Neural cell (in vitro differentiated cells): ENCODE measurements around the gene RBP5. TPM values are rescaled to one million over a fixed set of nuclear protein-coding genes. Genes with fewer than 3 reads are reported as not detected.

Experiments
- H2AFZ ChIP-seq: fragments of 200-600, 300-800 bp; sonication (generic), shearing (Covaris generic); 2 replicates; pipeline ENCODE4 v1.6.0; 2014; ENCODE audit warnings: low read depth, mild to moderate bottlenecking, antibody characterized with exemption, low read length, moderate library complexity
- H3F3A ChIP-seq: fragments of 200-600 bp; shearing (Covaris generic); 2 replicates; pipeline ENCODE4 v1.6.1; 2016; ENCODE audit warnings: mild to moderate bottlenecking, moderate library complexity, mixed read lengths, antibody characterized with exemption, low read length; ENCODE audit not compliant: insufficient read depth, poor library complexity, severe bottlenecking
- H3K27ac ChIP-seq: fragments of 200-600, 300-800 bp; sonication (generic), shearing (Covaris generic); 2 replicates; pipeline ENCODE4 v1.5.1; 2014; ENCODE audit warnings: mild to moderate bottlenecking, low read length, moderate library complexity
- H3K27me3 ChIP-seq: fragments of 300-800, 200-600 bp; sonication (generic), shearing (Covaris generic); 2 replicates; pipeline ENCODE4 v1.6.0; 2014; ENCODE audit warnings: mild to moderate bottlenecking, low read depth, low read length, moderate library complexity; ENCODE audit not compliant: insufficient read depth
- H3K36me3 ChIP-seq: fragments of 300-800, 200-600 bp; sonication (generic), shearing (Covaris generic); 2 replicates; pipeline ENCODE4 v1.5.1; 2014; ENCODE audit warnings: mild to moderate bottlenecking, antibody characterized with exemption, low read length, moderate library complexity; ENCODE audit not compliant: insufficient read depth
- H3K4me2 ChIP-seq: fragments of 300-800, 200-600 bp; sonication (generic), shearing (Covaris generic); 2 replicates; pipeline ENCODE4 v1.6.0; 2014; ENCODE audit warnings: mild to moderate bottlenecking, low read length
- H3K4me3 ChIP-seq: fragments of 300-800, 200-600 bp; sonication (generic), shearing (Covaris generic); 2 replicates; pipeline ENCODE4 v1.5.1; 2014; ENCODE audit warnings: mild to moderate bottlenecking, low read length, moderate library complexity
- H3K79me2 ChIP-seq: fragments of 200-600 bp; shearing (Covaris generic); replicated peaks from 2 replicates; pipeline ENCODE4 v1.6.0; 2014; ENCODE audit warnings: mild to moderate bottlenecking, low read length, moderate library complexity; ENCODE audit not compliant: insufficient read depth
- H3K9ac ChIP-seq: fragments of 300-800, 200-600 bp; sonication (generic), shearing (Covaris generic); 2 replicates; pipeline ENCODE4 v1.6.1; 2016; ENCODE audit warnings: mild to moderate bottlenecking, low read length, mixed read lengths
- H3K9me2 ChIP-seq: fragments of 200-600 bp; shearing (Covaris generic); 2 replicates; pipeline ENCODE4 v1.6.1; 2016; ENCODE audit warnings: mild to moderate bottlenecking, low read length, mixed read lengths; ENCODE audit not compliant: insufficient read depth
- H3K9me3 ChIP-seq: fragments of 200-600, 300-800 bp; sonication (generic), shearing (Covaris generic); 2 replicates; pipeline ENCODE4 v1.6.1; 2016; ENCODE audit warnings: mild to moderate bottlenecking, mixed run types, low read length, moderate library complexity, mixed read lengths
- H4K20me1 ChIP-seq: fragments of 200-600 bp; shearing (Covaris generic); 2 replicates; pipeline ENCODE4 v1.6.1; 2016; ENCODE audit warnings: mild to moderate bottlenecking, mixed run types; ENCODE audit not compliant: insufficient read depth
- CTCF ChIP-seq: fragments of 450-650 bp; IDR thresholded peaks from 2 replicates; pipeline ENCODE4 v1.5.1; 2014; ENCODE audit warnings: antibody characterized with exemption, mild to moderate bottlenecking, moderate library complexity; ENCODE audit not compliant: poor library complexity, severe bottlenecking
- EP300 ChIP-seq: fragments of 450-650 bp; conservative IDR thresholded peaks from 2 replicates; pipeline ENCODE4 v1.6.1; 2014; ENCODE audit warnings: antibody characterized with exemption, mild to moderate bottlenecking, moderate library complexity; ENCODE audit not compliant: poor library complexity, severe bottlenecking
- EZH2 ChIP-seq: fragments of 200-600, 300-800 bp; shearing (Covaris generic), sonication (generic); IDR thresholded peaks from 2 replicates; pipeline ENCODE4 v1.6.1; 2014; ENCODE audit warnings: antibody characterized with exemption, low read length, borderline replicate concordance, mild to moderate bottlenecking; ENCODE audit not compliant: insufficient read depth, poor library complexity, severe bottlenecking
- MXI1 ChIP-seq: fragments of 450-650 bp; conservative IDR thresholded peaks from 2 replicates; pipeline ENCODE4 v1.6.1; 2014; ENCODE audit warnings: antibody characterized with exemption, mild to moderate bottlenecking; ENCODE audit not compliant: poor library complexity, severe bottlenecking
- POLR2AphosphoS5 ChIP-seq: IDR thresholded peaks from 2 replicates; pipeline ENCODE4 v1.6.1; 2012
- RAD21 ChIP-seq: fragments of 450-650 bp; conservative IDR thresholded peaks from 2 replicates; pipeline ENCODE4 v1.6.1; 2014; ENCODE audit warnings: antibody characterized with exemption, mild to moderate bottlenecking, moderate library complexity
- REST ChIP-seq: IDR thresholded peaks from 2 replicates; pipeline ENCODE4 v1.6.1; 2012; ENCODE audit warnings: borderline replicate concordance
- SMC3 ChIP-seq: fragments of 450-650 bp; conservative IDR thresholded peaks from 2 replicates; pipeline ENCODE4 v1.6.1; 2014; ENCODE audit warnings: antibody characterized with exemption, mild to moderate bottlenecking, moderate library complexity; ENCODE audit not compliant: poor library complexity
- TAF1 ChIP-seq: IDR thresholded peaks from 2 replicates; pipeline ENCODE4 v1.6.1; 2012; ENCODE audit warnings: low read depth
- polyA plus RNA-seq: library from polyadenylated mRNA; depleted of rRNA; stranded (reverse); fragments of >200 nt; gene quantifications from 2 replicates; pipeline ENCODE4 v1.2.3, GENCODE V29; 2014

Gene RBP5
- polyA plus RNA-seq, 1 donor from 2014 or later = 1.9 TPM

GRCh38 chr12:7114851-7115250, 13.8 kb downstream of the RBP5 start:
- no peak overlapping the region for H2AFZ ChIP-seq
- H3K9ac ChIP-seq = no peak overlapping the region
- H3K9me3 ChIP-seq = no peaks in the 10 kb centered on the region
- H3K4me3 ChIP-seq = no peak overlapping the region
- no peaks in the 10 kb centered on the region for H3K36me3 ChIP-seq
- H4K20me1 ChIP-seq = no peaks in the 10 kb centered on the region
- H3K4me2 ChIP-seq = no peak overlapping the region
- H3K27ac ChIP-seq = no peak overlapping the region
- H3K27me3 ChIP-seq = no peaks in the 10 kb centered on the region
- H3K9me2 ChIP-seq = no peaks in the 10 kb centered on the region
- TF ChIP-seq REST = no peak
- no peak for TF ChIP-seq CTCF
- TF ChIP-seq EZH2 = no peak
- H3K79me2 ChIP-seq = no peaks in the 10 kb centered on the region
- H3F3A ChIP-seq = no peaks in the 10 kb centered on the region

GRCh38 chr12:7114008-7114407, 14.7 kb downstream of the RBP5 start:
- no peaks in the 10 kb centered on the region for H3K27me3 ChIP-seq
- H3K36me3 ChIP-seq = no peaks in the 10 kb centered on the region
- no peak overlapping the region for H3K4me2 ChIP-seq
- no peak for TF ChIP-seq REST
- TF ChIP-seq RAD21 = no peak
- TF ChIP-seq SMC3 = no peak
- TF ChIP-seq CTCF = no peak
- no peak for TF ChIP-seq TAF1
- no peak for TF ChIP-seq MXI1
- TF ChIP-seq EZH2 = no peak
- no peak for TF ChIP-seq POLR2AphosphoS5
- TF ChIP-seq EP300 = no peak
- no peak overlapping the region for H3K27ac ChIP-seq
- no peaks in the 10 kb centered on the region for H3K9me3 ChIP-seq
- H3F3A ChIP-seq = no peaks in the 10 kb centered on the region
- H3K79me2 ChIP-seq = no peaks in the 10 kb centered on the region
- H3K4me3 ChIP-seq = no peak overlapping the region
- no peaks in the 10 kb centered on the region for H4K20me1 ChIP-seq
- H2AFZ ChIP-seq = no peak overlapping the region
- no peak overlapping the region for H3K9ac ChIP-seq
- no peaks in the 10 kb centered on the region for H3K9me2 ChIP-seq
